ENCODE data around the gene GLG1.

The GLG1 gene

DNA sequence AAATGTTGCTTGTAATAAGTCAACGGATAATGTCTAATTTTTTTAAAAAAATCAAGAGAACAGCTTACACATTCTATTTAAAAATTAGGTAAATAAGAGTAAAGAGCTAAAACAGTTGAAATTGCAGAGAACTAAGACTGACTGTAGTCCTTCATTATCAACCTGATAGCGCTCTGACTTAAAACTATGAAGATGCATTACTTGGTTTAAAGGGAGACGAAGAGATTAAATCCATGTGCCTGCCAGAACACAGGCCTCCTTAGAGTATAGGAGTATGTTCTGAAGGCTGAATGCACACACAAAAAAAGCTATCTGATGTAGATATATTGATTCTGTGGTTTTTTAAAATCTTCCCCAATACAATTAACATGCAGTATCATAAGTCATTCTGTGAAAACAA is 28.5 kb downstream of the GLG1 start:
- no peak for DNase-seq
- Histone ChIP-seq H3K9ac (ENCODE audit: low read length) (no peak overlapping the region), H3K79me1 (replicated peaks; ENCODE audit: low read length, poor library complexity, severe bottlenecking) (peaks cover 13% of the 10 kb centered on the region), H3K4me3 (ENCODE audit: insufficient read depth in 1 of 2, low read depth in 1 of 2, low read length in 2 of 2) (no peak overlapping the region), H4K8ac (ENCODE audit: low read length) (no peak overlapping the region), H4K91ac (ENCODE audit: low read length) (no peak overlapping the region), H2AFZ (ENCODE audit: low read depth, low read length) (no peak overlapping the region), H2BK15ac (ENCODE audit: low read depth, poor library complexity, severe bottlenecking) (no peak overlapping the region), H2AK5ac (ENCODE audit: low read length, severe bottlenecking) (no peak overlapping the region), H3K36me3 (ENCODE audit: control insufficient read depth in 1 of 2, insufficient read depth in 2 of 2, low read depth in 1 of 2, low read length in 2 of 2) (no peaks in the 10 kb centered on the region), H3K27ac (ENCODE audit: low read length, poor library complexity, severe bottlenecking) (no peak overlapping the region), H3K4ac (ENCODE audit: low read depth in 1 of 2, low read length in 2 of 2) (no peak overlapping the region), H2BK5ac (ENCODE audit: low read depth, low read length, poor library complexity, severe bottlenecking) (no peak overlapping the region), H2BK12ac (ENCODE audit: low read length in 2 of 2) (no peak overlapping the region), H3K4me2 (ENCODE audit: low read length, poor library complexity, severe bottlenecking) (no peak overlapping the region), H3K27me3 (ENCODE audit: control insufficient read depth in 1 of 2, insufficient read depth in 1 of 2, low read length in 2 of 2) (no peaks in the 10 kb centered on the region), H3K18ac (ENCODE audit: low read depth in 1 of 2, low read length in 2 of 2) (no peak overlapping the region), H2BK120ac (ENCODE audit: low read depth, low read length) (no peak overlapping the region), H3K23ac (ENCODE audit: low read length in 2 of 2) (no peak overlapping the region), H3K14ac (ENCODE audit: low read length in 2 of 2) (no peak overlapping the region), H3K4me1 (ENCODE audit: control insufficient read depth, insufficient read depth, low read depth, low read length) (peaks cover 9% of the 10 kb centered on the region), H3K9me3 (ENCODE audit: control insufficient read depth, low read length) (no peaks in the 10 kb centered on the region)
- 93% methylated on average over 2 of the region's 3 CpGs for WGBS

DNA sequence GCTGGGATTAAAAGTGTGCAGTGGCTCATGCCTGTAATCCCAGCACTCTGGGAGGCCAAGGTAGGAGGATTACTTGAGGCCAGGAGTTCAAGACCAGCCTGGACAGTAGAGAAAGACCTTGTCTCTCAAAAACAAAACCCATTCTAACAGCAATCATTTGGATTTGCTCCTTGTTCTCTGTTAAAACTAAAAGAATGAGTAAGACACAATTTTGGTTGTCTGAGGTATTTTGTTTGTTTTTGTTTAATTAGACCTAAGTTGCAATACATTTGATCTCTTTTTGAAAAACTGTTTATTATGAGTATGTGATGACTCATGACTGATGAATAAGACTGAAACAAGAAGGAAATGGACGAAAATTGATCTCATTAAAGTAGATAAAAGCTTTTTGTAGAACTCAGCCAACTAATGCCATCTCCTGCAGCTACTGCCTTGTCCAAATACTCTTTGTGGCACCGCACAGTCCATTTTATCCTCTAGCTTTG is 29.0 kb downstream of the GLG1 start:
- Histone ChIP-seq H4K91ac (ENCODE audit: low read length) (no peak overlapping the region), H3K4ac (ENCODE audit: low read depth in 1 of 2, low read length in 2 of 2) (no peak overlapping the region), H3K79me1 (replicated peaks; ENCODE audit: low read length, poor library complexity, severe bottlenecking) (peaks cover 10% of the 10 kb centered on the region), H3K9ac (ENCODE audit: low read length) (no peak overlapping the region), H2BK15ac (ENCODE audit: low read depth, poor library complexity, severe bottlenecking) (no peak overlapping the region), H3K18ac (ENCODE audit: low read depth in 1 of 2, low read length in 2 of 2) (no peak overlapping the region), H3K4me3 (ENCODE audit: insufficient read depth in 1 of 2, low read depth in 1 of 2, low read length in 2 of 2) (no peak overlapping the region), H3K23ac (ENCODE audit: low read length in 2 of 2) (no peak overlapping the region), H2AFZ (ENCODE audit: low read depth, low read length) (no peak overlapping the region), H3K14ac (ENCODE audit: low read length in 2 of 2) (no peak overlapping the region), H4K8ac (ENCODE audit: low read length) (no peak overlapping the region), H3K27me3 (ENCODE audit: control insufficient read depth in 1 of 2, insufficient read depth in 1 of 2, low read length in 2 of 2) (no peaks in the 10 kb centered on the region), H3K27ac (ENCODE audit: low read length, poor library complexity, severe bottlenecking) (no peak overlapping the region), H2BK120ac (ENCODE audit: low read depth, low read length) (no peak overlapping the region), H2BK5ac (ENCODE audit: low read depth, low read length, poor library complexity, severe bottlenecking) (no peak overlapping the region), H3K9me3 (ENCODE audit: control insufficient read depth, low read length) (no peaks in the 10 kb centered on the region), H2BK12ac (ENCODE audit: low read length in 2 of 2) (no peak overlapping the region), H3K4me1 (ENCODE audit: control insufficient read depth, insufficient read depth, low read depth, low read length) (peaks cover 6% of the 10 kb centered on the region), H3K4me2 (ENCODE audit: low read length, poor library complexity, severe bottlenecking) (no peak overlapping the region), H2AK5ac (ENCODE audit: low read length, severe bottlenecking) (no peak overlapping the region), H3K36me3 (ENCODE audit: control insufficient read depth in 1 of 2, insufficient read depth in 2 of 2, low read depth in 1 of 2, low read length in 2 of 2) (no peaks in the 10 kb centered on the region)
- no CpG with 5 or more reads among the region's 2 CpGs for WGBS
- DNase-seq: peak; percentile 72

DNA sequence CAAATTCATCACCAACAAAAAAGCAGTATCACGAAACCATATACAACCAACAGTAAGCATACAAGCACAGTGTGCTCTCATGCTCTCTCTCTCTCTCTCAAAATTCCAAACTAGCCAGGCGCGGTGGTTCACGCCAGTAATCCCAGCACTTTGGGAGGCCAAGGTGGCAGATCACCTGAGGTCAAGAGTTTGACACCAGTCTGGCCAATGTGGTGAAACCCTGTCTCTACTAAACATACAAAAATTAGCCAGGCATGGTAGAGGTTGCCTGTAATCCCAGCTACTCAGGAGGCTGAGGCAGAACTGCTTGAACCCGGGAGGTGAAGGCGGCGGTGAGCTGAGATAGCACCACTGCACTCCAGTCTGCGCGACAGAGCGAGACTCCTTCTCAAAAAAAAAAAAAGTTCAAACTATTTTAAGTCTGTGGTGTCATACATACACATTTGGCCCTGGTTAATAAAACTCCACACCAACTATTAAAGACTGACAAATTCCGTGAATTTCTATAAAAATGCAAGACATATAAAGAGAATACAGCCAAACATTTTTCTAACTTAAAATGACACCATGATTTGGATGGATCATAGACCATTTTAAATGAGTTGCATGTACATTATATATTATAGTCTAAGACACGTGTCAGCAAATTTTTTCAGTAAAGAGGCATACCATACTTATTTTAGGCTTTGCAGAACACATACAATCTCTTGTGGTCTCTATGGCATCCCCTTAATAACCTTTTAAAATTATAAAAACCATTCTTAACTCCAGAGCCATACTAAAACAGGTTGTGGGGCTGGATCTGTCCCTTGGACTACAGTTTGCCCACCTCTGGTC is 30.9 kb downstream of the GLG1 start:
- no peak overlapping the region for H3K14ac ChIP-seq (ENCODE audit: low read length in 2 of 2)
- peak overlapping the region in 1 of 2 experiments; percentile 27 for H3K23ac ChIP-seq (ENCODE audit: low read length in 2 of 2)
- H2BK12ac ChIP-seq (ENCODE audit: low read length in 2 of 2): no peak overlapping the region
- H3K79me1 ChIP-seq (replicated peaks; ENCODE audit: low read length, poor library complexity, severe bottlenecking): peaks cover 19% of the 10 kb centered on the region
- H3K9me3 ChIP-seq (ENCODE audit: control insufficient read depth, low read length): no peaks in the 10 kb centered on the region
- no peak for DNase-seq
- no peak overlapping the region for H3K27ac ChIP-seq (ENCODE audit: low read length, poor library complexity, severe bottlenecking)
- no peak overlapping the region for H3K4me3 ChIP-seq (ENCODE audit: insufficient read depth in 1 of 2, low read depth in 1 of 2, low read length in 2 of 2)
- H4K91ac ChIP-seq (ENCODE audit: low read length): no peak overlapping the region
- no peaks in the 10 kb centered on the region for H3K27me3 ChIP-seq (ENCODE audit: control insufficient read depth in 1 of 2, insufficient read depth in 1 of 2, low read length in 2 of 2)
- H4K8ac ChIP-seq (ENCODE audit: low read length): no peak overlapping the region
- no peak overlapping the region for H3K4ac ChIP-seq (ENCODE audit: low read depth in 1 of 2, low read length in 2 of 2)
- no peak overlapping the region for H3K18ac ChIP-seq (ENCODE audit: low read depth in 1 of 2, low read length in 2 of 2)
- H2AFZ ChIP-seq (ENCODE audit: low read depth, low read length): no peak overlapping the region
- peaks cover 6% of the 10 kb centered on the region for H3K4me1 ChIP-seq (ENCODE audit: control insufficient read depth, insufficient read depth, low read depth, low read length)
- no peak overlapping the region for H2BK5ac ChIP-seq (ENCODE audit: low read depth, low read length, poor library complexity, severe bottlenecking)
- no peak overlapping the region for H2AK5ac ChIP-seq (ENCODE audit: low read length, severe bottlenecking)
- no peak overlapping the region for H3K4me2 ChIP-seq (ENCODE audit: low read length, poor library complexity, severe bottlenecking)
- H2BK120ac ChIP-seq (ENCODE audit: low read depth, low read length): no peak overlapping the region
- H3K36me3 ChIP-seq (ENCODE audit: control insufficient read depth in 1 of 2, insufficient read depth in 2 of 2, low read depth in 1 of 2, low read length in 2 of 2): no peaks in the 10 kb centered on the region
- no peak overlapping the region for H2BK15ac ChIP-seq (ENCODE audit: low read depth, poor library complexity, severe bottlenecking)
- WGBS: 97% methylated on average over 12 of the region's 12 CpGs
- H3K9ac ChIP-seq (ENCODE audit: low read length): no peak overlapping the region

DNA sequence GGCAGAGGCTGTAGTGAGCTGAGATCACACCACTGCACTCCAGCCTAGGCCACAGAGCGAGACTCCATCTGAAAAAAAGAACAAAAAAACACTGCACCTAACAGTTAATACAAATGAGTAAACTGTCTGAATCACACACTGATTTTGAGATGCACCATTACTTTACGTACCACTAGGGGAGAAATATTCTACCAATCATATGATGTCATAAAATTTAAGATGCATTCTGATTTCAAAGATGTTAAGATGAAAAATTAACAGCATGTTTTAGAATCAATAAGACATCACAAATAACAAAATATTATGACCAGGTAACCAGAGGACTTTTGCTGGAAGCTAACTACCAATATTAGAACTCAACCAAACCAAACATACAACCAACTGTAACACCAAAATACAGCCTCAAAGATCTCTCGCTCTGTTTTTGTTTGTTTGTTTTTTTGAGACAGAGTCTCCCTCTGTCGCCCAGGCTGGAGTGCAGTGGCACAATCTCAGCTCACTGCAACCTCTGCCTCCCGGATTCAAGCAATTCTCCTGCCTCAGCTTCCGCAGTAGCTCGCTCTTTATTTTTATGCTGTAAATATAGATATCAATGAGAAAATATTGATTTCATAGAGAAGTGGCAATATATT is 31.6 kb downstream of the GLG1 start:
- Histone ChIP-seq H2AFZ (ENCODE audit: low read depth, low read length) (no peak overlapping the region), H3K79me1 (replicated peaks; ENCODE audit: low read length, poor library complexity, severe bottlenecking) (peaks cover 19% of the 10 kb centered on the region), H2AK5ac (ENCODE audit: low read length, severe bottlenecking) (no peak overlapping the region), H3K36me3 (ENCODE audit: control insufficient read depth in 1 of 2, insufficient read depth in 2 of 2, low read depth in 1 of 2, low read length in 2 of 2) (no peaks in the 10 kb centered on the region), H2BK5ac (ENCODE audit: low read depth, low read length, poor library complexity, severe bottlenecking) (no peak overlapping the region), H3K9ac (ENCODE audit: low read length) (no peak overlapping the region), H3K4me3 (ENCODE audit: insufficient read depth in 1 of 2, low read depth in 1 of 2, low read length in 2 of 2) (no peak overlapping the region), H3K23ac (ENCODE audit: low read length in 2 of 2) (no peak overlapping the region), H3K18ac (ENCODE audit: low read depth in 1 of 2, low read length in 2 of 2) (no peak overlapping the region), H3K4me2 (ENCODE audit: low read length, poor library complexity, severe bottlenecking) (no peak overlapping the region), H3K4ac (ENCODE audit: low read depth in 1 of 2, low read length in 2 of 2) (no peak overlapping the region), H3K27ac (ENCODE audit: low read length, poor library complexity, severe bottlenecking) (no peak overlapping the region), H2BK15ac (ENCODE audit: low read depth, poor library complexity, severe bottlenecking) (no peak overlapping the region), H2BK120ac (ENCODE audit: low read depth, low read length) (no peak overlapping the region), H3K27me3 (ENCODE audit: control insufficient read depth in 1 of 2, insufficient read depth in 1 of 2, low read length in 2 of 2) (no peaks in the 10 kb centered on the region), H4K8ac (ENCODE audit: low read length) (no peak overlapping the region), H3K14ac (ENCODE audit: low read length in 2 of 2) (no peak overlapping the region), H3K4me1 (ENCODE audit: control insufficient read depth, insufficient read depth, low read depth, low read length) (peaks cover 6% of the 10 kb centered on the region), H4K91ac (ENCODE audit: low read length) (no peak overlapping the region), H3K9me3 (ENCODE audit: control insufficient read depth, low read length) (no peaks in the 10 kb centered on the region), H2BK12ac (ENCODE audit: low read length in 2 of 2) (no peak overlapping the region)
- DNase-seq: no peak
- WGBS: 80% methylated on average over 2 of the region's 7 CpGs
